ENCODE results near the gene DCLRE1C.
"Not testable (repeated sequence)": the region's sequence is repeated elsewhere in the genome, so short reads cannot be mapped to it uniquely, and the experiment has no call there.

DCLRE1C gene

DNA sequence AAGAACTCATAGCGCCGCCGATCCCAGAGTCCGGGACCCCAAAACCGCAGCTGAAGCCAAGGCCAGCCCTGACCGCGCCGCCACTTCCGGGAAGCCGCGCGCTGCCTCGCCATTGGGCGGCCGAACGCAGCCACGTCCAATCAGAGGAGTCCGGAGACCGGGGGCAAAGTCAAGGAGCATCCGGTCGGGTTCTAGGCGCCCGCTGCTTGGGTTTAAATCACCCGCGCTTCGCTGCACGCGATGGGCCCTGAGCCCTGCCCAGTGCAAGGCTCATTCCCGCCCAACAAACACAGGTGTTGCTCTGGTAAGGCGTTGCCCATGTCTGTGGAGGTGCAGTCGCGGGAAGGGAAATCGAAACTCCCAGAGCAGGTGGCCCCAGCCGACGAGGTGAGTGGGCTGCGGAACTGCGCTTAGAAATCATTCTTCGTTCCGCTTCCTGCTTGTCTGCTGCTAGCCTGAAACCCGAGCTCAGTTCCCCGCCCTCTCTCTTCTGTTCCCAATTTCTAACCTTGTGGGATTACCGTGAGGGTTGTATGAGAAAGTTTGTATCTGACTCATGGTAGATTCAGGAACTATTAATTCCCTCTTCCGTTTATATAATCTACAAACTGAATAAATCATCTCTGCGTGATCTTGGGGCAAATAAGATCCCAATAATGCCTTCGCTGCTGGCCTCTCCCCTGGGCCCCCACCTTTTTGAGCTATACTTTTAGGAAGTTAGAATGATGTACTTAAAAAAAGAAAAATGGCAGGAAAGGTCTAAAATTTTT is at the start of gene DCLRE1C:
Gene DCLRE1C, minus strand, starts transcription at position 96 of the 770 bp plus-strand sequence. Its CDS starts 86 bp downstream, at position 10.
- peak; percentile 85 for TF ChIP-seq POLR2AphosphoS5 (IDR thresholded peaks at IDR 0.05; ENCODE audit: borderline replicate concordance, low read depth, low read length)
- TF ChIP-seq EZH2 (IDR thresholded peaks at IDR 0.05) = no peak
- H3K36me3 ChIP-seq (ENCODE audit: insufficient read depth, low read length) = no peaks in the 10 kb centered on the region
- no peaks in the 10 kb centered on the region for H3K9me3 ChIP-seq (ENCODE audit: low read depth, low read length)
- peak within 1 kb of the TSS; percentile 68; the same call in 1 of the 2 replicates for H3K27ac ChIP-seq
- no peak for DNase-seq (ENCODE audit: low read depth, low spot score)
- peak within 1 kb of the TSS; percentile 74 for H3K9ac ChIP-seq (ENCODE audit: insufficient read length)
- peak within 1 kb of the TSS; percentile 86 for H3K4me3 ChIP-seq

DNA sequence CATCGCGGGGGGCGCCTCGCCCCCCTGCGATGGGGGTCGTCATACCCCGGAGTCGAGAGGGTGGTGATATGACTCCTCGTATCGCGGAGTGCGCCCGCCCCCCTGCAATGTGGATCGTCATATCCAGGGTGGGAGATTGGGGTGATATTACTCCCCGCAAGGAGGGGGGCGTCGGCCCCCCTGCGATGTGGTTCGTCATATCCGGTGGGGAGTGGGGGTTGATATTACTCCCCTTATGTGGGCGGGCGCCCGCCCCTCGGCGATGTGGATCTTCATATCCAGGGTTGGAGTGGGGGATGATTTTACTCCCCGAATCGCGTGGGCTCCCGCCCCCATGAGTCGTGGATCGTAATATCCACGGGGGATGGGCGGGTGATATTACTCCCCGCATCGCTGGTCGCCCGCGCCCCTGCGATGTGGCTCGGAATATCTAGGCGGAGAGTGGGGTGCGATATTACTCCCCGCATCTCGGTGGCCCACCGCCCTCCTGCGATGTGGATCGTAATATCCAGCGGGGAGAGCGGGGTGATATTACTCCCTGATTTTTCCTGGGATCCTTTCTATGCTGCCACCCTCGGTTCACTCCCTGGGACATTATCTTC is 42.2 kb upstream of the DCLRE1C start:
- TF ChIP-seq POLR2AphosphoS5 (IDR thresholded peaks at IDR 0.05; ENCODE audit: borderline replicate concordance, low read depth, low read length) = no peak
- TF ChIP-seq EZH2 (IDR thresholded peaks at IDR 0.05) = no peak
- no peak for TF ChIP-seq FOXP2 (optimal IDR thresholded peaks at IDR 0.05; ENCODE audit: control extremely low read depth, extremely low read length, insufficient read depth)
- no peak for DNase-seq (ENCODE audit: low read depth, low spot score)
- H3K36me3 ChIP-seq (ENCODE audit: insufficient read depth, low read length) = no peaks in the 10 kb centered on the region
- no peaks in the 10 kb centered on the region for H3K9me3 ChIP-seq (ENCODE audit: low read depth, low read length)
- no peak overlapping the region for H3K9ac ChIP-seq (ENCODE audit: insufficient read length)
- no peak overlapping the region for H3K27ac ChIP-seq
- no peak overlapping the region for H3K4me3 ChIP-seq

DNA sequence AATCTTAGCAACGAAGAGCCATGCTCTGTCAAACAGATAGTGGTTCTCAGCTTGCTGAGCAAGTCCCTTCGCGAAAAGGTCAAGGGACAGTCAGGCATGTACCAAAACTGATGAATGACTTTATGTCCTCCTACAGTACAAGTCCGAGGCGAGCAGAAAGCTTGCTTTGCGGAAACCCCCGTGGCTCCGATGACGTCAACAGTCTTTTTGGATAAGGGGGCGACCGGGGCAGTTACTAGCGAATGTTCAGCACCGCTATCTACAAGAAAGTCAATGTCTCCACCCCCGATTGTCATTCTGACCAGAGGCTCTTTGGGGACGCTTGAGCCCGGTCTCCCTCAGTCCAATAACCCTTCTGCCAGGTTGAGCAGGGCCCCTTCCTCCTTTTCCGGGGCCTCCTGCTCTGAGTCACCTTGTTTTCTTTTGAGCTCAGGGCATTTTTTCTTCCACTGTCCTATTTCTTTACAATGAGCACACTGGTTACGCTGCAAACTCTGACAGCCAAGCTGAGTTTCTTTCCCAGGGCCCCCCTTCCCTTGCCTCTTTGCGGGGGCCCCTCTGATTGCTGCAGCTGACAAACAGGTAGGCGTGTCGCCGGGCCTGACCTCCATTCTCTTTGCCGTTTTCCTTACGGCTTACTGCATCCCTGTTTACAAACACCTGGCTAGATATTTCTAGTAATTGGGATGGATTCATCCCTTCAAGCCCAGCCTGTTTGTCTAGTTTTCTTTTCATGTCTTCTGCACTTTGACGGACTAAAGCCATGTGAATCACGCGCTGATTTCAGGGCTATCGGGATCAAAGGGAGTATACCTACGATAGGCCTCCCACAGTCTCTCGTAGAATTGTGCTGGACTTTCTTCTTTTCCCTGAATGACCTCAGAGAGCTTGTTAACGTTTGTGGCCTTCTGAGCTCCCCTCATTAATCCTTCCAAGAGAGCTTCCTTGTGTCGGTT is 39.9 kb upstream of the DCLRE1C start:
- H3K9ac ChIP-seq (ENCODE audit: insufficient read length); H3K9me3 ChIP-seq (ENCODE audit: low read depth, low read length); H3K27ac ChIP-seq; H3K36me3 ChIP-seq (ENCODE audit: insufficient read depth, low read length); H3K4me3 ChIP-seq; DNase-seq (ENCODE audit: low read depth, low spot score): not testable (repeated sequence)

DNA sequence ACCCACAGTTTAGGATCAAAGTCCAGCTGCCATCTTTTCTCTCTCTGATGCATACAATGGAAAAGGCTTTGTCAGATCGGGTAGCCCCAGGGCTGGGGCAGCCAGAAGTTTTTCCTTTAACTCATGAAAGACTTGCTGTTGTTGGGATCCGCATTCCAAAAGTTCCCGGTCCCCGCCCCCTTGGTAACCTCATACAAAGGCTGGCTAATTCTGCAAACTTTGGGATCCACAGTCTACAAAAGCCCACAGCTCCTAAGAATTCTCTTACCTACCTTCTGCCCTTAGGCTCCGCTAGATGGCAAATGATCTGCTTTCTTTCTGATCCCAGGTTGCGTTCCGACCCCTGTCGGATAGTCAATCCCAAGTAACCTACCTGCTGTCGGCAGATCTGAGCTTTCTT is 38.4 kb upstream of the DCLRE1C start:
- H3K27ac ChIP-seq; H3K9me3 ChIP-seq (ENCODE audit: low read depth, low read length); H3K36me3 ChIP-seq (ENCODE audit: insufficient read depth, low read length); H3K4me3 ChIP-seq; DNase-seq (ENCODE audit: low read depth, low spot score); H3K9ac ChIP-seq (ENCODE audit: insufficient read length): not testable (repeated sequence)

DNA sequence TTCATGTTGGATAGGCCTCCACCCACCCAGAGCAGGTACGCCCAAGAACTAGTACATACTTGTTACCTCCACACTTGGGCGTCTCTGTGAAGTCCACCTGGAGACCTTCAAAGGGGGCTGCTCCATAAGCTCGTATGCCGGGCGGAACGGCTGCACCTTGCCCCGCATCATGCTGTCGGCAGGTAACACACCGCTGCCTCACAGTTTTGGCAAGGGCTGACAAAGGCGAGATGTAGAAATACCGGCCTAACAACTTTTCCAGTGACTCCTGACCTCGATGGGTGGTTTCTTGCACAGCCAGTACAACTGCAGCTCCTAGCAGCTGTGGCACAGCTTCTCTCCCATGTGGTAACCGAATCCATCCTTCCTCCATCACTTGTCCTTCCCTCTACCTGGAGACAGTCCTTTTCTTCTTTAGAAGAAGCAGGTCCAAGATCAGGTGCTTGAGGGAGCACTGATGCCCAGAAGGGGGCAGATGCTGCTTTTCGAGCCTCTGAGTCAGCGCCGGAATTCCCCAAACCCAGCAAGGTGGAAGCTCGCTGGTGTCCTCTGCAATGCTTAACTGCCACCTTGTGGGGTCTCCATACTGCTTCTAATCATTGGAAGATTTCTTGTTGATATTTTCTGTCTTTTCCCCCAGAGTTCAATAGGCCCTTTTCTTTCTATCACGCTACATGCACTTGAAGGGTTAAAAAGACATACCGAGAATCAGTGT is 37.3 kb upstream of the DCLRE1C start:
- not testable (repeated sequence) for H3K27ac ChIP-seq; H3K4me3 ChIP-seq; H3K36me3 ChIP-seq (ENCODE audit: insufficient read depth, low read length); H3K9ac ChIP-seq (ENCODE audit: insufficient read length); H3K9me3 ChIP-seq (ENCODE audit: low read depth, low read length); DNase-seq (ENCODE audit: low read depth, low spot score)

DNA sequence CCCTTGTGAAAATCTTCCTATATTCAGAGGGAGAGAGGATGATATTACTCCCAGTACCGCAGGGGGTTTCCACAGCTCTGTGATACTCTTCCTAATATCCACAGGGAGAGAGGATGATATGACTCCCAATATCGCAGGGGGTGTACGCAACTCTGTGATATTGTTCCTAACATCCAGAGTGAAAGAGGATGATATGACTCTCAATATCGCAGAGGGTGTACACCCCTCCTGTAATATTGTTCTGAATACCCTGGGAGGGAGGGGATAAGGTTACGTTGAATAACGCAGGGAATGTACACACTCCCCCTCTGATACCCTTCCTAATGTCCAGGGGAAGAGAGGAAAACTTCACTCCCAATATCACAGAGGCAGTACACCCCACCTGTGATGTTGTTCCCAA is 35.7 kb upstream of the DCLRE1C start:
- H3K9ac ChIP-seq (ENCODE audit: insufficient read length); H3K27ac ChIP-seq; H3K36me3 ChIP-seq (ENCODE audit: insufficient read depth, low read length); H3K4me3 ChIP-seq; DNase-seq (ENCODE audit: low read depth, low spot score); H3K9me3 ChIP-seq (ENCODE audit: low read depth, low read length): not testable (repeated sequence)

DNA sequence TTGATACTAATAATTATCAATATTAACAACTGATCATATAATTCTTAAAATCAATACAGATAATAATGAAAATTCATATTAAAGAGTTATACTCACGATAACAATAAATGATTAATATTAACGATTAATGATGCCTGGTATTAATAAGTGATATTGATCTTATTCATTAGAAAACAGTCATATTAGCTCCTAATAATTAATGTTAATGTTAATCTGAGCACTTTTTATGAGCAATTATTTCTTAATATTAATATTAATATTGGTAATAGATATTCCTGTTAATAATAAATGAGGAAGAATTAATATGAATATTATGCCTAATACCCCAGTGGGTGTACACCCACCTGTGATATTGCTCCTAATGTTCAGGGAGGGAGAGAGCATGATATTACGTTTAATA is 28.8 kb upstream of the DCLRE1C start:
- Histone ChIP-seq H3K9ac (ENCODE audit: insufficient read length) (no peak overlapping the region), H3K9me3 (ENCODE audit: low read depth, low read length) (no peaks in the 10 kb centered on the region), H3K4me3 (no peak overlapping the region), H3K36me3 (ENCODE audit: insufficient read depth, low read length) (no peaks in the 10 kb centered on the region), H3K27ac (no peak overlapping the region)
- no peak for DNase-seq (ENCODE audit: low read depth, low spot score)
- TF ChIP-seq POLR2AphosphoS5 (IDR thresholded peaks at IDR 0.05; ENCODE audit: borderline replicate concordance, low read depth, low read length) = no peak
- no peak for TF ChIP-seq EZH2 (IDR thresholded peaks at IDR 0.05)
- no peak for TF ChIP-seq FOXP2 (optimal IDR thresholded peaks at IDR 0.05; ENCODE audit: control extremely low read depth, extremely low read length, insufficient read depth)

DNA sequence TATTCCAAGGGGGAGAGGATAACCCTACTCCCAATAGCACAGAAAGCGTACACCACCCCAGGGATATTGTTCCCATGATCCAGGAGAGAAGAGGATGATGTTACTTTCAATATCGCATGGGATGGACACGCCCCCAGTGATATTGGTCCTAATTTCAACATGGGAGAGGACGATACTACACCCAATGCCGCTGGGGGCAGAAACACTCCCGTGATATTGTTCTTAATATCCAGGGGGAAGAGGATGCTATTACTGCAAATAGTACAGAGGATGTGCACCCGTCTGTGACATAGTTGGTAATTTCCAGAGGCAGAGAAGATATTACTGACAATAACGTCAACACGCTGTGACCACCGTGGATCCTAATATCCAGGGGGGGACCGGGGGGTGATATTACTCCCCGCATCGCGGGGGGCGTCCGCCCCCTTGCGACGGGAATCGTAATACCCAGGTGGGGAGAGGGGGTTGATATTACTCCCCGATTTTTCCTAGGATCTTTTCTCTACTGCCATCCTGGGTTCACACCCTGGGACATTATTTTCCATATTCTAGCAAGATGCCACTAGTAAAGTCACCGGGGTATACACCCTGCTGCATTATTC is 21.9 kb upstream of the DCLRE1C start:
- H3K9me3 ChIP-seq (ENCODE audit: low read depth, low read length) = no peaks in the 10 kb centered on the region
- H3K36me3 ChIP-seq (ENCODE audit: insufficient read depth, low read length) = no peaks in the 10 kb centered on the region
- DNase-seq (ENCODE audit: low read depth, low spot score) = no peak

DNA sequence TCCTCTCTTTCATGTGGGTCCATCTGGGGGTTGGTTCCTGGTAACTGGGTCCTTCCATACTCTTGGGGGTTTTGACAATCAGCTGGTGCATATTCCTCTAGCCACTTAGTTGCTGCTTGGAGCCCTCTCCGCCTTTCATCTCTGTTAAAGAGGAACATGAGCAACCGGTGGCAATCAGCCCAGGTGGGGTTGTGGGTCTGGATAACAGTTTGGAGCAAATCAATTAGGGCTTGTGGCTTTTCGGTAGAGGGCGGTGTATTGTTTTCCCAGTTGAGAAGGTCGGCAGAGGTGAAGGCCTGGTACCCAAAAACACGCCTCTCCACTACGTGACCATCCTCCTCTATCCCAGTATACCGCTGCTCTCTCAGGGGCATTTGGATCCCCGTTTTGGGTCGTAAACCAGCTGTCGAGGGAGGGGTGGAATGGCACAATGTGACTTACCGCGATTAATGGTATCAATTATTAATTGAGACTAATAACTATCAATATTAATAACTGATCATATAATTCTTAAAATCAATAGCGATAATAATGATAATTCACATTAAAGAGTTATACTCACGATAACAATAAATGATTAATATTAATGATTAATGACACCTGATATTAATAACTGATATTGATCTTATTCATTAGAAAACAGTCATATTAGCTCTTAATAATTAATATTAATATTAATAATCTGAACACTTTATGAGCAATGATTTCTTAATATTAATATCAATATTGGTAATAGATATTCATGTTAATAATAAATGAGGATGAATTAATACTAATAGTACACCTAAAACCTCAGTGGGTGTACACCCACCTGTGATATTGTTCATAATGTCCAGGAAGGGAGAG is 20.5 kb upstream of the DCLRE1C start:
- not testable (repeated sequence) for H3K36me3 ChIP-seq (ENCODE audit: insufficient read depth, low read length); H3K9me3 ChIP-seq (ENCODE audit: low read depth, low read length); DNase-seq (ENCODE audit: low read depth, low spot score); H3K4me3 ChIP-seq; H3K27ac ChIP-seq; H3K9ac ChIP-seq (ENCODE audit: insufficient read length)

More for the DNA sequence above, 21.9 kb upstream of the DCLRE1C start:
- TF ChIP-seq FOXP2 (optimal IDR thresholded peaks at IDR 0.05; ENCODE audit: control extremely low read depth, extremely low read length, insufficient read depth) (no peak), POLR2AphosphoS5 (IDR thresholded peaks at IDR 0.05; ENCODE audit: borderline replicate concordance, low read depth, low read length) (no peak), EZH2 (IDR thresholded peaks at IDR 0.05) (no peak)
- Histone ChIP-seq H3K9ac (ENCODE audit: insufficient read length) (no peak overlapping the region), H3K4me3 (no peak overlapping the region), H3K27ac (no peak overlapping the region)

Data from SK-N-MC (cell line).